ENCODE data around the gene PHF21A.
"Not testable (repeated sequence)": the region's sequence is repeated elsewhere in the genome, so short reads cannot be mapped to it uniquely, and the experiment has no call there.

PHF21A gene

DNA sequence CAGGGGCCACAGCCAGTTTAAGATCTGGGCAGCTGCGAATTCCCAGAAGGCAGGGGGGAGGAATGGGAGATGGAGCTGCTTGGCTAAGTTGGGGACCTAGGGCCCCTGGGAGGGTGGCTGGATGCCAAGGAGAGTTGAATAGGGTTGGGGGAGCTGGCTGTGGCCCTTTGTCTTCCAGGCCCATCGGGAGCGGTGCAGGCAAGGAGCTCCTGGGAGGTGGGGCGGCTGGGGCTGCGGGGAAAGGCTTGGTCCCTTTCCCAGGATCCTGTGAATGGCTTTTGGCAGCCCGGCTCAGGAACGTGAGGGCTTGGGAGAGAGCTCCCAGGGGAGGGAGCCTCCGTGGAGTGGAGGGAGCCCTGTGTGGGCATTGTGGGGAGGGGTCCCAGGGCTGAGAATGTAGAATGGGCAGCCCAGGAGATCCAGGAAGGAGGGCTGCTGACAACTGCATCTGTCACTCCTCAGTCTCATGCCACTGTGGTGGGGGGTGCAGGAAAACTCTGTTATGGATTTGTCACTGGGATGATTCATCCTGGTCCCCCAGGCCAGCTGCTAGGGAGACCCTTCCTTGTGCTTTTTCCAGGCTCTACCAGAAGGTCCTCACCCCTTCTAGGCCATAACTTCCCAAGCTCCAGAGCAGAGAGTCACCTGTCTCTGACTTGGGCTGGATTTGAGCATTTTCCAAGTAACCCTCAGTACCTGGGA lies 220.2 kb downstream of the PHF21A start:
- no peaks in the 10 kb centered on the region for H3K4me1 ChIP-seq (ENCODE audit: insufficient read depth, poor library complexity, severe bottlenecking)
- no peak for DNase-seq (ENCODE audit: low spot score)
- H3K4me3 ChIP-seq (ENCODE audit: severe bottlenecking): peak overlapping the region; percentile 44
- H3K27ac ChIP-seq (ENCODE audit: poor library complexity, severe bottlenecking): no peak overlapping the region
- no peak for ATAC-seq (ENCODE audit: low read depth)
- no peaks in the 10 kb centered on the region for H3K36me3 ChIP-seq (ENCODE audit: low read depth)
- TF ChIP-seq, protein P1, sequence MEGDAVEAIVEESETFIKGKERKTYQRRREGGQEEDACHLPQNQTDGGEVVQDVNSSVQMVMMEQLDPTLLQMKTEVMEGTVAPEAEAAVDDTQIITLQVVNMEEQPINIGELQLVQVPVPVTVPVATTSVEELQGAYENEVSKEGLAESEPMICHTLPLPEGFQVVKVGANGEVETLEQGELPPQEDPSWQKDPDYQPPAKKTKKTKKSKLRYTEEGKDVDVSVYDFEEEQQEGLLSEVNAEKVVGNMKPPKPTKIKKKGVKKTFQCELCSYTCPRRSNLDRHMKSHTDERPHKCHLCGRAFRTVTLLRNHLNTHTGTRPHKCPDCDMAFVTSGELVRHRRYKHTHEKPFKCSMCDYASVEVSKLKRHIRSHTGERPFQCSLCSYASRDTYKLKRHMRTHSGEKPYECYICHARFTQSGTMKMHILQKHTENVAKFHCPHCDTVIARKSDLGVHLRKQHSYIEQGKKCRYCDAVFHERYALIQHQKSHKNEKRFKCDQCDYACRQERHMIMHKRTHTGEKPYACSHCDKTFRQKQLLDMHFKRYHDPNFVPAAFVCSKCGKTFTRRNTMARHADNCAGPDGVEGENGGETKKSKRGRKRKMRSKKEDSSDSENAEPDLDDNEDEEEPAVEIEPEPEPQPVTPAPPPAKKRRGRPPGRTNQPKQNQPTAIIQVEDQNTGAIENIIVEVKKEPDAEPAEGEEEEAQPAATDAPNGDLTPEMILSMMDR (IDR thresholded peaks at IDR 0.05; ENCODE audit: poor library complexity, severe bottlenecking): no peak
- H3K27me3 ChIP-seq (ENCODE audit: insufficient read depth, poor library complexity, severe bottlenecking): no peaks in the 10 kb centered on the region
- no peaks in the 10 kb centered on the region for H3K9me3 ChIP-seq (ENCODE audit: severe bottlenecking)

DNA sequence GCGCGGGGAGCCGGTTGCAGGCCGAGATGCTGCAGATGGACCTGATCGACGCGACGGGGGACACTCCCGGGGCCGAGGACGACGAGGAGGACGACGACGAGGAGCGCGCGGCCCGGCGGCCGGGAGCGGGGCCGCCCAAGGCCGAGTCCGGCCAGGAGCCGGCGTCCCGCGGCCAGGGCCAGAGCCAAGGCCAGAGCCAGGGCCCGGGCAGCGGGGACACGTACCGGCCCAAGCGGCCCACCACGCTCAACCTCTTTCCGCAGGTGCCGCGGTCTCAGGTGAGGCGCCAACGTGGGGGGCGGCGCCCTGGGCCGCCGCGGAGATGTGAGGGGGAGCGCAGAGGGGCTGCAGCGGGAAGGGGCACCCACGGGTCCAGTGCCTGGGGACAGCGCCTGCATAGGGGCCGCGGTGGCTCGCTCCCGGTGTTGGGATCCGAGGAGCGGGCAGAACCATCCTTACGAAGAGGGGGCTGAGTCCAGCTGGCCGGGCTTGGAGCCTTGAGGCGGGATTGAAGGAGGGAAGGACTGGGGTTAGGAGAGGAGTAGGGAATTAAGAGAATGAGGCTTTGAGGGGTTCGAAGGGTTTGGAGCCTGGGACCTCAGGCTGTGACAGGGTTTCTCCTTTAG lies 221.0 kb downstream of the PHF21A start:
- H3K27ac ChIP-seq (ENCODE audit: poor library complexity, severe bottlenecking): peak overlapping the region; percentile 14
- not testable (repeated sequence) for H3K27me3 ChIP-seq (ENCODE audit: insufficient read depth, poor library complexity, severe bottlenecking); H3K9me3 ChIP-seq (ENCODE audit: severe bottlenecking); H3K4me1 ChIP-seq (ENCODE audit: insufficient read depth, poor library complexity, severe bottlenecking); DNase-seq (ENCODE audit: low spot score); H3K36me3 ChIP-seq (ENCODE audit: low read depth)
- peak; percentile 5 for ATAC-seq (ENCODE audit: low read depth)
- peak overlapping the region; percentile 44 for H3K4me3 ChIP-seq (ENCODE audit: severe bottlenecking)

DNA sequence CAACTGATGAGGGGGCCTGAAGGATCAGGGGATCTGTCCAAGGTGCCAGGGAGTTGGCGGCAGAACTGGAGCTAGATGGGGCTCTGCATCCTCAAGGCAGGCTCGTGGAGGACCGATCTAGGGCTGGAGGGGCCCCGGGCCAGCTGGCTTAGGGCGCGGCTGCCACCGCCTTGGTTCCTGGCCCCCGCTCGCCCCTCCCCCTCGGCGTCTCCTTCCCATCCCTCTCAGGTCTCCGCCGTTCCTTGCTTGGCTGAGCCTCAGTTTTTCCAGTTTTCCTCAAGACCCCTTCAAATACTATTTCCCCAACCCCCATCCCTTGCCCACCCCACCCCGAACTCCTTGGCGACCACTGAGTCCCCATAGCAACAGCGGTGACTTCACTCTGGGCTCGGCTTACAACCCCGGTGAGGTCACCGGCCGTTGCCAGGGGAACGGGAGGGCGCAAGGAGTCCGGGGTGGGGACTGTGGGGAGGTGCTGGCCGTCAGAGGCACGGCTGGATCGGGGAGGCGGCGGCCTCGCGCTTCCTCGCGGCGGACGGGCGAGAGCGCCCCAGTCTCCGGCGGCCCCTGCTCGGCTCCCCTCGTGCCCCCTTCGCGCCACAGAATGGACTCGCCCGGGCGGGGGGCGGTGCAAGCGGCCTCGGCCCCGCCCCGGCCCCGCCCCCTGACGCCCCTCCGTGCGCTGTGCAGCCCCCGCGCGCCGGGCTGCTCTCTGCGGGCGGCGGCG lies 221.6 kb downstream of the PHF21A start:
- no peaks in the 10 kb centered on the region for H3K36me3 ChIP-seq (ENCODE audit: low read depth)
- no peaks in the 10 kb centered on the region for H3K27me3 ChIP-seq (ENCODE audit: insufficient read depth, poor library complexity, severe bottlenecking)
- DNase-seq (ENCODE audit: low spot score) (peak; percentile 91), ATAC-seq (ENCODE audit: low read depth) (peak; percentile 76)
- no peaks in the 10 kb centered on the region for H3K4me1 ChIP-seq (ENCODE audit: insufficient read depth, poor library complexity, severe bottlenecking)
- H3K27ac ChIP-seq (ENCODE audit: poor library complexity, severe bottlenecking): peak overlapping the region; percentile 14
- H3K9me3 ChIP-seq (ENCODE audit: severe bottlenecking): no peaks in the 10 kb centered on the region
- TF ChIP-seq, protein P1 (IDR thresholded peaks at IDR 0.05; ENCODE audit: poor library complexity, severe bottlenecking): no peak
- peak overlapping the region; percentile 44 for H3K4me3 ChIP-seq (ENCODE audit: severe bottlenecking)

DNA sequence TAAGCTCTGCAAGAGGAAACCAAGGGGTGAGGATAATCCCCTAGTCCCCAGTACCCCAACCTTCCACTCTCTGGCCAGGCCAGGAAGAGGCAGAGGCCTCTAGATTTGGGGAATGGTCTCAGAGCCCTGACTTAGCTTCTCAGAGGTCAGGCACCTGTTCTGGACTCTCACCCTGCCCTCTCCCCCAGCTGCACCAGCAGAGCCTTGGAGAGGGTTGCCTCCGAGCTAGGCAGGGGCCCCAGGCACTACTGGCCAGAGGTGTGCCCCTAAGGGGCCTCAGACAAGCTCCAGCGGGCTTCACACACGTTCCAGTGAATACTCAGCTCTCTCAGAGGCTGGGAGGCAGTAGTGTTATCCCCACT lies 222.2 kb downstream of the PHF21A start:
- no peak for DNase-seq (ENCODE audit: low spot score)
- Histone ChIP-seq H3K27ac (ENCODE audit: poor library complexity, severe bottlenecking) (no peak overlapping the region), H3K4me3 (ENCODE audit: severe bottlenecking) (peak overlapping the region; percentile 44), H3K27me3 (ENCODE audit: insufficient read depth, poor library complexity, severe bottlenecking) (no peaks in the 10 kb centered on the region), H3K36me3 (ENCODE audit: low read depth) (no peaks in the 10 kb centered on the region), H3K4me1 (ENCODE audit: insufficient read depth, poor library complexity, severe bottlenecking) (no peaks in the 10 kb centered on the region), H3K9me3 (ENCODE audit: severe bottlenecking) (no peaks in the 10 kb centered on the region)
- TF ChIP-seq, protein P1 (IDR thresholded peaks at IDR 0.05; ENCODE audit: poor library complexity, severe bottlenecking): no peak
- ATAC-seq (ENCODE audit: low read depth): no peak

DNA sequence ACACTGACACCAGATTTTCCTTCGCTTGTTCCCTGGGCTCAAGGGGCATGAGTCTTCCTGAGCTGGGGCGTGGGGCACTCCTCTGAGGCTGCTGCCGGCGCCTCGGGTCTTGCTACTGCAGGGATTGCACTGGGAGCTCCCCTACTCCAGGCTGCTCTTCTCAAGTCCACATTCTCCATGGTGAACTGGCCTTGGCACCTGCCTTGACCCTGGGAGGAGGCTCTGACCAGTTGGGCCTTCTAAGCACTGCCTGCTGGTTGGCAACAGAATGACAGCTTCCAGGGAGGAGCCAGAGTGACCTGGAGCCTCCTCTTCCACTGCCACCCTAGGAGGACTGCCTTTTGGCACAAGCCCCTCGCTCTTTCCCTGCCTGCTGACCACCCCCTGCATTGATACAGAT lies 223.7 kb downstream of the PHF21A start:
- H3K27ac ChIP-seq (ENCODE audit: poor library complexity, severe bottlenecking): no peak overlapping the region
- no peaks in the 10 kb centered on the region for H3K4me1 ChIP-seq (ENCODE audit: insufficient read depth, poor library complexity, severe bottlenecking)
- H3K36me3 ChIP-seq (ENCODE audit: low read depth): no peaks in the 10 kb centered on the region
- TF ChIP-seq, protein P1 (IDR thresholded peaks at IDR 0.05; ENCODE audit: poor library complexity, severe bottlenecking): no peak
- H3K4me3 ChIP-seq (ENCODE audit: severe bottlenecking): no peak overlapping the region
- H3K27me3 ChIP-seq (ENCODE audit: insufficient read depth, poor library complexity, severe bottlenecking): no peaks in the 10 kb centered on the region
- DNase-seq (ENCODE audit: low spot score): no peak
- ATAC-seq (ENCODE audit: low read depth): no peak
- H3K9me3 ChIP-seq (ENCODE audit: severe bottlenecking): no peaks in the 10 kb centered on the region

All from RWPE2 (cell line).